HG03280 (cell line): ENCODE results near the gene RCBTB2.
A peak's percentile ranks its signal among the peaks of the same experiment; 100 is the strongest.

Source experiments
- ATAC-seq: cut with Tn5 transposase; IDR thresholded peaks from one replicate; pipeline ENCODE4 v1.9.1; 2021; ENCODE audit warnings: mild to moderate bottlenecking, moderate library complexity; ENCODE audit not compliant: unreplicated experiment

RCBTB2 gene

DNA sequence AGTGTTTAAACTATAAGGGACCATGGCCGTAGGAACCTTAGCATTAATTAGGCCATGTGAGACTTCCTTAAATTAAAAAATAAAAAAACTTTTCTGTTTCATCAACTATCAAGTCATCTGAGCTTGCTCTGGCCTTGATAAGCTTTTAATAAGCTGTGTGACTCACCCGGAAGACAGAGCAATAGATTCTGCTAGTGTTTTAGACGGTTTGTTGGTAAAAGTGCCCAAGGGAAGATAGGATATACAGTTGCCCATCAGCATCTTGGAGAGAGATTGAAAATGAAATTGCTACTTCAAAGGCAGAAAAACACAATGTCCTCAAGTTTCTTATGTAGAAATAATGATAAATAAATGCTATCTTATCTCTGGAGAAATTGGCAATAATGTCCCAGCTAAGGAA lies 31.2 kb upstream of the RCBTB2 start:
- ATAC-seq = no peak

DNA sequence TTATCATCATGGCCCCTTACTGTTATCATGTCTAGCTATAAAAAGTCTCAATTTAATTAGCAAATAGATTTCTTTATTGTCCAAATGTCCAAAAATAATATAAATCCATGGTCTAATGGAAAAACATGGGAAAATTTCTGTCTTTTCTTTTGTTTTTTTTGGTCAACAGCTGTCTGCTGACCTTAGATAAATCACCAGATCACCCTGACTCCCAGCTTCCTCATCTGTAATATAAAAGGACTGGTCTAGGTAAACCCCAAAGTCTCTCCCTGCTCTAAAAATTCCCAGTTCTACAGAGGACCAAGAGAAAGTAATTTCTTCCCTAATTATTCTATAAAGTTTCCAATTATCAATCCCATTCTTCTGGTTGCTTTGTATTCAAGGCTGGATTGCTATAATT lies 30.7 kb upstream of the RCBTB2 start:
- ATAC-seq = no peak

DNA sequence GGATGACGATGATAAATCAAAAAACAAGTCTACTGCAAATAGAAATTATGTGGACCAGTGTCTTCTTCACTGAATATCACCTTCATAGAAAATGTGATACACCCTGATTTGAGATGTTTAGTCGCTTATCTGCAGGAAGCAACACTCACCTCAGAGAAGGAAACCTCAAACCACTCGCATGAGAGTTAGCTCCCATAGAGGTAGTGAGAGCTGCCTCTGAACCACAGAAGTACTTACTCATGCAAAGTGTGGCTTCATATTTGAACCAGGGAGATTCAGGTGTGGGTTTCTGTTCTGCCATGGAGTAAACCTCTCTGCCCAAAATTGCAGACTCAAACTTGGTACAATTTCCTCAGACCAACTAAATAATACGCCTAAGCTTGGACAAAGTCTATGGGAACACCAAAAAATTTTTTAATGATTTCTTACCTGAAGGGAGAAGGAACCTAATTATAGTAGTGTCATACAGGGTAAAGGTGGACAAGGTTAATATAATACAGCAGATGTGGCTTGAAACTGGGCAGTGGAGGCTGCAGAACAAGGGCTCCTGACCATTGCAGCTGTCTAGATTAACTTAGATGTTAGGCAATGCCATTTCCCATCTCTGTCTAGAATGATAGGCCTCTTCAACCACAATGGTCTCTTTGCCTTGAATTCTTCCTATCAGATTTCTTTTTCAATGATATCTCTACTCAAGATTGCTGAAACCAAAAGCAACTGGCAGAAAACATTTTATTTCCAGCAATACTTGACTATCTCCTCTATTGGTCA lies 29.6 kb upstream of the RCBTB2 start:
- peak; percentile 99 for ATAC-seq

DNA sequence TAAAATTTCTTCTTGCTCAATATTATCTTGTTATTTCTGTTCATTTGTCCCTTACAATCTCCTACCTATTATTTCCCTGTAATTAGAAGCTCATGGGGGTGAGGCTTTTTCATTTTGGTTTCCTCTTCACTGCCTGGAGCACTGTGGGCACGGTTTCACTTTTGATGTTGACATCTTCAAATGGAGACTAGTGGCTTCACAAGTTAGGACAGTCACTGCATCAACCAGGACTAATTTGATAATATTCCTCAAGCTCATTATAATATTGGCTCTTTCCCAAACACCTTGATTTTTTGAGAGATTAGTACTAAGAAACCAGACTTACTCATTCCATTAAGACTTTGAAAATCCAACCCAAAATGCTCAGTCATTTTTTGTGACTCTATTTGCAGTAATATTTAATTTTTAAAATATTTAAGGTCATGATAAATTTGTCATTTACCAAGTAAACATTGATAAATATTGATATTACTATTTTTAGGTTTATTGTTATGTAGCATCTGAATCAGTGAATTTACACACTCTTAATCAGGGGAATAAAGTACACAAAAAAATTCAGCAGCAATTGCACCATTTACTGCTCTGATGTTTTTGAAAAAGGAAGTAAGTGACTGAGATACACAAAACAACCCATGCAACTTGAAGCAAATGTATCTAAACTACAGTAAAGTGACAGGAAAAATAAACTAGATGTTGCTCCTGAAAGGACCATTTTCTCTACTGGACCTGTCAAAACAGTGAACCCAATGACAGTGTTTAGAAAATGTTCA lies 28.8 kb upstream of the RCBTB2 start:
- ATAC-seq = no peak

- ATAC-seq = no peak
Measured at GRCh38 chr13:48560657-48561337, 27.9 kb upstream of the RCBTB2 start.

DNA sequence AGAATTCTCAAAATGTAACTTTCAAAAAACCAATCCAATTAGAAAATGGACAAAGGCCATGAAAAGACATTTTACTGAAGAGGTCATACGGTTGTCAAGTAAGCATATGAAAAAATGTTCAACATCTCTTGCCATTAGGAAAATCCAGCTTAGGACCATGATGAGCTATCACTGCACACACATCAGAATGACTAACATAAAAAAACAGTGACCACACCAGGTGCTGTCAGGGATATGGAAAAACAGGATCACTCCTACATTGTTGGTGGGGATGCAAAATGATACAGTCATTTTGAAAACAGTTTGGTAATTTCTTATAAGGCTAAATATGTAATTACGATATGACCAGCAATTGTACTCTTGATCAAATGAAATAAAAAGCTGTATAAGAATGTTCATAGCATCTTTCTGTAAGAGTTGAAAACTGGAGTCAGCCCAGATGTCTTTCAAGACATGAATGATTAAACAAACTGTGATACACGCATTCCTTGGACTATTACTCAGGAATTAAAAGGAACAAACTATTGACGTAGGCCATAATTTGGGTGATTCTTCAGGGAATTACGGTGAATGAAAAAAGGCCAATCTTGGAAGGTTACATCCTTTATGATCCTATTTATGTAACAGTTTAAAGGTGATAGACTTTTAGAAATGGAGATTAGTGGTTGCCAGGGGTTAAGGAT lies 26.9 kb upstream of the RCBTB2 start:
- no peak for ATAC-seq

- no peak for ATAC-seq
Measured at GRCh38 chr13:48556817-48557216, 23.9 kb upstream of the RCBTB2 start.

DNA sequence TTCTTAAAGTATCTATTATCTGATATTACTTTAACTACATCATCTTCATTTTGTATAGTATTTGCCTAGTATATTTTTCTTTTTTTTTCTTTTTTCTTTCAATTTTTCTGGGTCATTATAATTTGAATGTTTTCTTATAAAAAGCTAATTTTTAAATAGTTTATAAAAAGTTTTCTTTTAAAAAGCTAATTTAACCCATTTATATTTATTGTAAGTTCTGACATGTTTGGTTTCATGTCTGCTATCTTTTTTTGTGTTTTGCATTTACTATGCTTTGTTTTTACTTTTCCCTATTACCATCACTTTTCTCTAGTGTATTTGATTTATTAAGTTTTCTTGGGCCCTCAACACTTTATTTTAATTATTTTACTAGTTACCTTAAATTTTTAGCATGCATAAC lies 22.6 kb upstream of the RCBTB2 start:
- no peak for ATAC-seq

DNA sequence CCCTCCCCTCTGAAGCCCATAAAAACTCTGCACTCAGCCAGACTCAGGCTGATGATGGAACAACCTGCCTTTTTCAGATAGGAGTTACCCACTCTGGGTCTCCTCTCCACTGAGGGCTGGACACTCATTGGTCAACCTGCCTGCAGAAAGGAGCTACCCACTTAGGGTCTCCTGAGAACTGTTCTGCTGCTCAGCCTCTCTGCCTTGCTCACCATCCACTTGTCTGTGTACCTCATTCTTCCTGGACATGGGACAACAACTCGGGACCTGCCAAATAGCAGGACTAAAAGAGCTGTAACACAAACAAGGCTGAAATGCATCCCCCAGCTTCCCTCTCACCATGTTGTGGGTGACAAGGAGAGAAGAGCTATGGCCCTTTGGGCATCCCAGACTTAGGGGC lies 18.4 kb upstream of the RCBTB2 start:
- no peak for ATAC-seq

GRCh38 chr13:48549658-48550057 lies 16.8 kb upstream of the RCBTB2 start:
- ATAC-seq = no peak

DNA sequence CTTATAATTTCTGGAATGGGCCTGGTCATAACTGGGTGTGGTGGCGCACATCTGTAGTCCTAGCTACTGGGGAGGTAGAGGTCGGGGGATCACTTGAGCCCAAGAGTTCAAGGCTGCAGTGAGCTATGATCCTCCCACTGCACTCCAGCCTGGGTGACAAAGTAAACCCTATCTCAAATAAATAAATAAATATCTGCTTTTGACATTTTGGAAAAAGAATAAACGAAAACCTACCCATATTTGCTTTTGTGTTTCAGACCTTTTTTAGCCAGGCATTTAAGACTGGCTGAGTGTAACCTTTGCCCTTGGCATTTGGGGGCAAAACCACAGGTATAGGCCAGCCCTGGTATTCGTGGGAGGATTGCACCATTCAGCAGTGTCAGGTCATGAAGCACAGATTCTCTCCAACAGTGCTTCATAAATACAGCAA lies 14.8 kb upstream of the RCBTB2 start:
- ATAC-seq = no peak

GRCh38 chr13:48545608-48546007 lies 12.7 kb upstream of the RCBTB2 start:
- no peak for ATAC-seq

DNA sequence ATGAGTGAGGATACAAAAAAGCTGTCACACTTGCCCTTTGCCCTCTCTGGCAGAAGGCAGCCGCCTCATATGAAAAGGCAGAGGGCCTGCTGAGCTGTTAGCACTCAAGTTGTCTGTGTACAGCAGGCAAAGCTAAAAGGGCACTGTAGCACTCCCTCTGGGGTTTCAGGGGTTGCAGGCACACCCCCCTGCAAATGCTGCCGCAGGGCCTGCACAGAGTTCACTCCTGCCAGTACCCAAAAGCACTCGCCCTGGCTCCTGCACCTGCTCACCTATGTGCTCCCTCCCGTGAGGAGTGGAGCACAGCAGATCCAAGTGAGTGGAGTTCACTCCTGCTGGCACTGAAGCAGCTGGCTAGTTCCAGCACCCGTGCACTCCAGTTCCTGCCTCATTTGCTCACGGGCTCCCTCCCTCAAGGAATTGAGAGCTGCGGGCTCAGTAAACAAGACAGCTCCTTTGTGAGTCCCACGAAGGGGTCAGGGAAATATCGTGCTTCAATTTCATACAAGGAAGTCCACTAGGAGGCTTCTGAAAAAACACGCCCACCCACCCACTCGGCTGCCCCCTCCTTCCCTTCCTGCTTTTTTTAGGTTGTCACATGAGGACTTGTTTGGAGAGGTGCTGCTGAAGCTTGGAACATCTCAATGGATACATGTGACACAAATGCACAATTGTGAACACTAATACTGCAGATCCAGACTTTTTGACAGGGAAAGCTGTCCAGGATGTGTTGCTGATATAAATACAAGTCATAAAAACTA lies 9.9 kb upstream of the RCBTB2 start:
- ATAC-seq = no peak

GRCh38 chr13:48542138-48542537 lies 9.3 kb upstream of the RCBTB2 start:
- no peak for ATAC-seq

- ATAC-seq = no peak
Measured at GRCh38 chr13:48539550-48539949, 6.7 kb upstream of the RCBTB2 start.

DNA sequence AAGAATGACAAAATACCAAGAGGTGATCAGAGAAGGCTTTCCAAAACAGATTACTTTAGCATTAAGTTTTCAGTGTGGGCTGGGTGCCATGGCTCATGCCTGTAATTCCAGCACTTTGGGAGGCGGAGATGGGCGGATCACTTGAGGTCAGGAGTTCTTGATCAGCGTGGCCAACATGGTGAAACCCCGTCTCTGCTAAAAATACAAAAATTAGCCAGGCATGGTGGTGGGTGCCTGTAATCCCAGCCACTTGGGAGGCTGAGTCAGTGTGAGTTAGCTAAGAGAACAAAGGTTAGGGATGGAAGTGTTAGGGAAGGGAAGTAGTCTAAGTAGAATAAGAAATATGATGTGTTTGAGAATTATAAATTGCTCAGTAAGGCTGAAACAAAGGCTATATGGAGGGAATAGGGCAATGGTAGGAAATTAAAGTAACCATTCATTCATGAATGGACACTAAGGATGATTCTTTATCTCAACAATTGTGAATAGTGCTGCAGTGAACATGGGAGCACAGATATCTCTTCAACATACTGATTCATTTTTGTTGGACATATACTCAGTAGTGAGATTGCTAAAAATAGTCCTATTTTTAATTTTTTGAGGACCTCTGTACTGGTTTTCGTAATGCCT lies 3.9 kb upstream of the RCBTB2 start:
- no peak for ATAC-seq

- no peak for ATAC-seq
Measured at GRCh38 chr13:48535766-48536165, 2.9 kb upstream of the RCBTB2 start.

DNA sequence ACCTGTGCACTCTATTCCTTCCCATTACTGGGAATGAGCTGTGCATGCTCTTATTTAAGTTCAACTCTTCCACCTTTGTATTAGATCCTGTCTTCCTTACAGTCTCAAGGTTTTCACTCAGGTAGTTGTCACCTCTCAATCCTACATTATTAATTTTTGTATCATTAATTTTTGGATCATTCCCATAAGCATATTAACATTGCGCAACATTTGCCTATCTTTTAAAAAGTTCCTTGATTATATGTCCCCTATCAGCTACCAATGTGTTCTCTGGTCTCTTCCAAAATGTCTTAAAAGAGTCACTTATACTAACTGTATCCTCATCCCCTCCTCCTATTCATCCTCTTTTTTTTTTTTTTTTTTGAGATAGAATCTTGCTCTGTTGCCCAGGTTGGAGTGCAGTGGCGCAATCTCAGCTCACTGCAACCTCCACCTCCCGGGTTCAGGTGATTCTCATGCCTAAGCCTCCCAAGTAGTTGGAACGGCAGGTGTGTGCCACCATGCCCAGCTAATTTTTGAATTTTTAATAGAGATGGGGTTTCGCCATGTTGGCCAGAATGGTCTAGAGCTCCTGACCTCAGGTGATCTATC lies 2.1 kb upstream of the RCBTB2 start:
- no peak for ATAC-seq

DNA sequence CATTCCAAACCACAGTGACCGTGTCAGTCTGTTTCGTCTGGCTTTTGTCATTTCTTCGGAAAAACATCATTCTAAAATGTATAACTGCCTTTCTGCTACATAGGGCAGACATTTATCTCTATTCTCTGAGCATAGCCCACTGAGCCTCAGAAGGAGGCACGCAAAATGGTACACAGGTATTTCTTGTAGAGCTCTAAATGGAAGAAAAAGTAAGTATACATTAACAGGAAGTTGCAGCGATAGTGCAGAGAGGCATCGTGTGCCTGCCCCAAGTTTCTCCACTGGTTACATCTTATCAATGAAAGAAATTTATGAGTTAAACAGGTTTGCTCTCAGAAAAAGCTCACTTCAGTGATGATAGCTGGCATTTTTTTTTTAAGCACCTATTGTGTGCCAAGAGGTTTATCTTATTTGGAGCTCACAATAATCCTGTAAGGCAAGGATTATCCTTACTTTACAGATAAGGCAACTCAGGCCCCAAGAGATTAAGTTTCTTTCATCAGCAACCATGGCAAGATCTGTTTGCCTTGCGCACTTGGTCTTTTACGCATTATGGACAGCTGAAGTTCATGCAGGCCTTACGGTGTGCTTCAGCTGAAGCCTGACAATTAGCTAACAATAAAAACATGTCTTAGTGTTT lies 1.2 kb upstream of the RCBTB2 start:
- no peak for ATAC-seq

GRCh38 chr13:48532256-48532505 lies 699 bp downstream of the RCBTB2 start:
- no peak for ATAC-seq
